Measurements from ENCODE around the gene CFD.
A peak's percentile ranks its signal among the peaks of the same experiment; 100 is the strongest.
"Not testable (repeated sequence)": the region's sequence is repeated elsewhere in the genome, so short reads cannot be mapped to it uniquely, and the experiment has no call there.

Gene CFD

GRCh38 chr19:890831-891230 lies 31.4 kb downstream of the CFD start:
- H3K4me1 ChIP-seq (ENCODE audit: control insufficient read depth in 2 of 2, insufficient read depth in 2 of 2, low read length in 2 of 2), result peaks cover 8 to 14% of the 10 kb centered on the region in 2 donors
- H3K9ac ChIP-seq (ENCODE audit: low read depth in 1 of 2, low read length in 2 of 2), result peak overlapping the region in 1 of 2 donors; percentile 3
- no peaks in the 10 kb centered on the region for H3K27me3 ChIP-seq (ENCODE audit: control insufficient read depth in 2 of 2, insufficient read depth in 2 of 2, low read length in 2 of 2)
- H3K27ac ChIP-seq (ENCODE audit: low read depth in 2 of 2, low read length in 2 of 2), result peak overlapping the region; percentile 9 to 20
- peaks cover 27 to 29% of the 10 kb centered on the region in 2 donors for H3K36me3 ChIP-seq (ENCODE audit: control insufficient read depth in 2 of 2, insufficient read depth in 2 of 2, low read length in 2 of 2)
- H3K4me3 ChIP-seq (ENCODE audit: low read length in 2 of 2), result no peak overlapping the region
- H3K9me3 ChIP-seq (ENCODE audit: control insufficient read depth in 2 of 2, low read length in 2 of 2), result no peaks in the 10 kb centered on the region

GRCh38 chr19:891421-892200 lies 32.1 kb downstream of the CFD start:
- H3K4me3 ChIP-seq (ENCODE audit: low read length in 2 of 2), result peak overlapping the region; percentile 72 to 82
- not testable (repeated sequence) for H3K27me3 ChIP-seq (ENCODE audit: control insufficient read depth in 2 of 2, insufficient read depth in 2 of 2, low read length in 2 of 2); H3K9me3 ChIP-seq (ENCODE audit: control insufficient read depth in 2 of 2, low read length in 2 of 2)
- H3K4me1 ChIP-seq (ENCODE audit: control insufficient read depth in 2 of 2, insufficient read depth in 2 of 2, low read length in 2 of 2), result peaks cover 8 to 14% of the 10 kb centered on the region in 2 donors
- peak overlapping the region; percentile 92 to 95 for H3K27ac ChIP-seq (ENCODE audit: low read depth in 2 of 2, low read length in 2 of 2)
- peak overlapping the region; percentile 68 to 80 for H3K9ac ChIP-seq (ENCODE audit: low read depth in 1 of 2, low read length in 2 of 2)
- peaks cover 20 to 22% of the 10 kb centered on the region in 2 donors for H3K36me3 ChIP-seq (ENCODE audit: control insufficient read depth in 2 of 2, insufficient read depth in 2 of 2, low read length in 2 of 2)

DNA sequence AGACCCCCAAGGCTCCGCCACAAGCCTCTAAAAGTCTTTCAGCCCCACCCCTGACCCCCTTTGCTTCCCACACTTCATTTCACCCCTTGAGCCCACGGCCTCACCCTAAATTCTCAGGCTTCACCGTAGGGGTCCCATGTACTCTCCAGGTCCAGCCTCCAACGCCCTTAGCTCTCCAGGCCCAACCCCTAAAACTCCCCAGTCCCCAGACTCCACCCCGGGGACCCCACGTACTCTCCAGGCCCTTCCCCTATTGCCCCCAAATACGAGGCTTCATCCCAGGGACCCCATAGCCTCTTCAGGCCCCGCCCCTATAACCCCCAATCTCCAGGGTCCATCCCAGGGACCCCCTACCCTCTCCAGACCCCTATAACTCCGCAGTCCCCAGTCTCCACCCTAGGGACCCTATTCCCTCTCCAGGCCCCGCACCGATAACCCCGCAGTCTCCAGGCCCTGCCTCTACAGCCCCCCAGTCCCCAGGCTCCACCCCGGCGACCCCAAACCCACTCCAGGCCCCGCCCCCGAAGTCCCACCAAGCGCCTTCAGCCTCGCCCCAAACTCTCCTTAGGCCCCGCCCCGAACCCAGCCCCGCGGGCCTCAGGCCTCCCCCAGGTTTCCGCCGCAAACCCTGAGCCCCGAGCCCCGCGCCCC lies 32.9 kb downstream of the CFD start:
- Histone ChIP-seq H3K9me3 (ENCODE audit: control insufficient read depth in 2 of 2, low read length in 2 of 2) (no peaks in the 10 kb centered on the region), H3K4me1 (ENCODE audit: control insufficient read depth in 2 of 2, insufficient read depth in 2 of 2, low read length in 2 of 2) (peaks cover 8 to 14% of the 10 kb centered on the region in 2 donors), H3K27me3 (ENCODE audit: control insufficient read depth in 2 of 2, insufficient read depth in 2 of 2, low read length in 2 of 2) (no peaks in the 10 kb centered on the region), H3K9ac (ENCODE audit: low read depth in 1 of 2, low read length in 2 of 2) (peak overlapping the region; percentile 68 to 80), H3K4me3 (ENCODE audit: low read length in 2 of 2) (peak overlapping the region; percentile 72 to 82), H3K36me3 (ENCODE audit: control insufficient read depth in 2 of 2, insufficient read depth in 2 of 2, low read length in 2 of 2) (peaks cover 15 to 21% of the 10 kb centered on the region in 2 donors), H3K27ac (ENCODE audit: low read depth in 2 of 2, low read length in 2 of 2) (peak overlapping the region; percentile 92 to 95)

GRCh38 chr19:892894-893689 lies 33.6 kb downstream of the CFD start, which contains the start of the genes MED16 and RNU6-9:
Gene MED16, minus strand, starts transcription at chr19:893187. Its CDS starts 2,056 bp downstream, at chr19:891131.
Gene RNU6-9, plus strand, starts transcription at chr19:893484.
- Histone ChIP-seq H3K4me1 (ENCODE audit: control insufficient read depth in 2 of 2, insufficient read depth in 2 of 2, low read length in 2 of 2) (peaks cover 8 to 14% of the 10 kb centered on the region in 2 donors), H3K27ac (ENCODE audit: low read depth in 2 of 2, low read length in 2 of 2) (peak within 1 kb of the TSS; percentile 92 to 95), H3K27me3 (ENCODE audit: control insufficient read depth in 2 of 2, insufficient read depth in 2 of 2, low read length in 2 of 2) (no peaks in the 10 kb centered on the region), H3K9ac (ENCODE audit: low read depth in 1 of 2, low read length in 2 of 2) (peak within 1 kb of the TSS; percentile 72 to 80), H3K36me3 (ENCODE audit: control insufficient read depth in 2 of 2, insufficient read depth in 2 of 2, low read length in 2 of 2) (peaks cover 15 to 19% of the 10 kb centered on the region in 2 donors), H3K9me3 (ENCODE audit: control insufficient read depth in 2 of 2, low read length in 2 of 2) (no peaks in the 10 kb centered on the region), H3K4me3 (ENCODE audit: low read length in 2 of 2) (peak within 1 kb of the TSS; percentile 72 to 82)

DNA sequence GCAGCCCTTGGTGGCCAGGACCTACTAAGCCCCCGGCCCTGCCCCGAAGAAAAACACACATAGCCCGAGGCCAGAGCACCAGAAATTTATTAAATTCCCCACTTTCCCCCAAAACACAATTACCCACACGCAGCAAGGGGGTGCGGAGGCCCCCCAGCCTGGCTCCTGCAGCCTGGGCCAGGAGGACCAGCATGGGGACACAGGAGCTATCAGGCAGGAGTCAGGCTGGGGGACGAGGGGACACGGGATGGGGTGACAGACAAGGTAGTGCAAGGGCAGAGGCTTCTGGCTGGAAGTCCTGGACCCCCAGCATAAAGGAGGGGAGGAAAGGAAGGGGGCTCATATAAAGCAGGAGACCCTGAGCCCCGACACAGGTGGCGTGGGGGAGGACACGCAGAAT lies 37.0 kb downstream of the CFD start:
- H3K27ac ChIP-seq (ENCODE audit: low read depth in 2 of 2, low read length in 2 of 2), result no peak overlapping the region
- H3K9me3 ChIP-seq (ENCODE audit: control insufficient read depth in 2 of 2, low read length in 2 of 2), result no peaks in the 10 kb centered on the region
- H3K4me1 ChIP-seq (ENCODE audit: control insufficient read depth in 2 of 2, insufficient read depth in 2 of 2, low read length in 2 of 2), result peaks cover 5% of the 10 kb centered on the region in 2 donors
- no peaks in the 10 kb centered on the region for H3K27me3 ChIP-seq (ENCODE audit: control insufficient read depth in 2 of 2, insufficient read depth in 2 of 2, low read length in 2 of 2)
- no peak overlapping the region for H3K9ac ChIP-seq (ENCODE audit: low read depth in 1 of 2, low read length in 2 of 2)
- peaks cover 0 to 6% of the 10 kb centered on the region in 2 donors for H3K36me3 ChIP-seq (ENCODE audit: control insufficient read depth in 2 of 2, insufficient read depth in 2 of 2, low read length in 2 of 2)
- no peak overlapping the region for H3K4me3 ChIP-seq (ENCODE audit: low read length in 2 of 2)

DNA sequence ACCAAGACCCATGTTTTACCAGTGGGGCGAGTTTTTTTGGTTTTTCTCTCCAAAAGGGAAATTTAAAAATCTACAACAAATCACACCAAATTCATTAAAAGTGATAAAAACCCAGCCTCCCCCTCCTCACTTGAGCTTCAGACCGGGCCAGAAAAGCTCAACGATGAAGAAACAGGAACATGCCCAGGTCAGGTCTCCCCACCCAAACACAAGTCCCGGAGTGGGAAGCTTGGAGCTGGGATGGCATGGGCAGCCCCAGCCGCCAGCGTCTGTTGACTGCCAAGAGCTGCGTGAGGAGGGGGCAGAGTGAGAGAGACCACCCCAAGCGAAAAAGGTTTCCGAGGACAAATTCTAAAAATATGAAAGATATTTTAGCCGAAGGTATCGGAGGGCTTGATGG lies 37.5 kb downstream of the CFD start:
- Histone ChIP-seq H3K27me3 (ENCODE audit: control insufficient read depth in 2 of 2, insufficient read depth in 2 of 2, low read length in 2 of 2) (no peaks in the 10 kb centered on the region), H3K9ac (ENCODE audit: low read depth in 1 of 2, low read length in 2 of 2) (no peak overlapping the region), H3K36me3 (ENCODE audit: control insufficient read depth in 2 of 2, insufficient read depth in 2 of 2, low read length in 2 of 2) (peaks cover 0 to 9% of the 10 kb centered on the region in 2 donors), H3K9me3 (ENCODE audit: control insufficient read depth in 2 of 2, low read length in 2 of 2) (no peaks in the 10 kb centered on the region), H3K4me1 (ENCODE audit: control insufficient read depth in 2 of 2, insufficient read depth in 2 of 2, low read length in 2 of 2) (peaks cover 2 to 3% of the 10 kb centered on the region in 2 donors), H3K27ac (ENCODE audit: low read depth in 2 of 2, low read length in 2 of 2) (no peak overlapping the region), H3K4me3 (ENCODE audit: low read length in 2 of 2) (no peak overlapping the region)

- Histone ChIP-seq H3K27me3 (ENCODE audit: control insufficient read depth in 2 of 2, insufficient read depth in 2 of 2, low read length in 2 of 2) (no peaks in the 10 kb centered on the region), H3K4me1 (ENCODE audit: control insufficient read depth in 2 of 2, insufficient read depth in 2 of 2, low read length in 2 of 2) (no peaks in the 10 kb centered on the region), H3K27ac (ENCODE audit: low read depth in 2 of 2, low read length in 2 of 2) (no peak overlapping the region), H3K9me3 (ENCODE audit: control insufficient read depth in 2 of 2, low read length in 2 of 2) (no peaks in the 10 kb centered on the region), H3K9ac (ENCODE audit: low read depth in 1 of 2, low read length in 2 of 2) (no peak overlapping the region), H3K4me3 (ENCODE audit: low read length in 2 of 2) (no peak overlapping the region), H3K36me3 (ENCODE audit: control insufficient read depth in 2 of 2, insufficient read depth in 2 of 2, low read length in 2 of 2) (peaks cover 0 to 9% of the 10 kb centered on the region in 2 donors)
These were observed 38.1 kb downstream of the CFD start for GRCh38 chr19:897442-898039.

GRCh38 chr19:898663-899062 lies 39.2 kb downstream of the CFD start:
- H3K27me3 ChIP-seq (ENCODE audit: control insufficient read depth in 2 of 2, insufficient read depth in 2 of 2, low read length in 2 of 2), result no peaks in the 10 kb centered on the region
- H3K4me1 ChIP-seq (ENCODE audit: control insufficient read depth in 2 of 2, insufficient read depth in 2 of 2, low read length in 2 of 2), result no peaks in the 10 kb centered on the region
- no peaks in the 10 kb centered on the region for H3K9me3 ChIP-seq (ENCODE audit: control insufficient read depth in 2 of 2, low read length in 2 of 2)
- H3K27ac ChIP-seq (ENCODE audit: low read depth in 2 of 2, low read length in 2 of 2), result no peak overlapping the region
- H3K4me3 ChIP-seq (ENCODE audit: low read length in 2 of 2), result no peak overlapping the region
- H3K9ac ChIP-seq (ENCODE audit: low read depth in 1 of 2, low read length in 2 of 2), result no peak overlapping the region
- H3K36me3 ChIP-seq (ENCODE audit: control insufficient read depth in 2 of 2, insufficient read depth in 2 of 2, low read length in 2 of 2), result peaks cover 0 to 9% of the 10 kb centered on the region in 2 donors

GRCh38 chr19:899336-900042 lies 40.0 kb downstream of the CFD start:
- Histone ChIP-seq H3K4me3 (ENCODE audit: low read length in 2 of 2) (no peak overlapping the region), H3K27me3 (ENCODE audit: control insufficient read depth in 2 of 2, insufficient read depth in 2 of 2, low read length in 2 of 2) (no peaks in the 10 kb centered on the region), H3K27ac (ENCODE audit: low read depth in 2 of 2, low read length in 2 of 2) (no peak overlapping the region), H3K36me3 (ENCODE audit: control insufficient read depth in 2 of 2, insufficient read depth in 2 of 2, low read length in 2 of 2) (peaks cover 0 to 9% of the 10 kb centered on the region in 2 donors), H3K4me1 (ENCODE audit: control insufficient read depth in 2 of 2, insufficient read depth in 2 of 2, low read length in 2 of 2) (no peaks in the 10 kb centered on the region), H3K9me3 (ENCODE audit: control insufficient read depth in 2 of 2, low read length in 2 of 2) (no peaks in the 10 kb centered on the region), H3K9ac (ENCODE audit: low read depth in 1 of 2, low read length in 2 of 2) (no peak overlapping the region)

All from mucosa of rectum (tissue), 2 donors.